HCT116 (cell line): ENCODE data around the gene ADAMTS13. TPM values are rescaled to one million over a fixed set of nuclear protein-coding genes. Genes with fewer than 3 reads are reported as not detected.

Experiments
- ATAC-seq: fragments of 200-7000 bp; cut with Tn5 transposase; 2 replicates; pipeline ENCODE4 v1.9.1; 2020; ENCODE audit warnings: mild to moderate bottlenecking, moderate library complexity
- BruUV-seq: library from RNA; stranded (reverse); fragments of 400-500 nt; replicated peaks from 2 replicates; lab custom pipeline; 2021; lab: Mats Ljungman, UMichigan
- CTCF ChIA-PET: fragments of 300-600 bp; sonication (Branson Sonifier 250); formaldehyde crosslinking; loops from one replicate; lab custom pipeline; 2021; ENCODE audit warnings: antibody characterized with exemption; lab: Charles Lee
- POLR2A ChIA-PET: fragments of 300-600, 350-600 bp; sonication (Branson Sonifier 250); formaldehyde crosslinking; loops from one replicate; lab custom pipeline; 2021; ENCODE audit warnings: antibody characterized with exemption; lab: Charles Lee
- RAD21 ChIA-PET, 2 experiments: fragments of 300-600 bp; sonication (Branson Sonifier 250); formaldehyde crosslinking; loops; one replicate each; lab custom pipeline; 2023; ENCODE audit warnings: low total read pairs in 2 of 2; ENCODE audit not compliant: uncharacterized antibody in 2 of 2, unreplicated experiment in 2 of 2, low non-redundant PET in 1 of 2; lab: Charles Lee
- DNase-seq: peaks from one replicate; pipeline ENCODE4 v3.0.0-alpha.2; 2010; ENCODE audit warnings: low read depth, low spot score
- H2AFZ ChIP-seq: fragments of 200-600 bp; shearing (Covaris generic), sonication (generic); 2 replicates; pipeline ENCODE4 v1.6.1; 2017; ENCODE audit warnings: low read depth, mixed run types, mixed read lengths, antibody characterized with exemption, low read length; ENCODE audit not compliant: poor library complexity, severe bottlenecking
- H3K27ac ChIP-seq: 2 replicates; pipeline ENCODE4 v1.5.1; 2012; ENCODE audit warnings: low read depth, low read length
- H3K27me3 ChIP-seq: fragments of 200-600 bp; sonication (generic); 2 replicates; pipeline ENCODE4 v1.6.1; 2016; ENCODE audit warnings: mixed run types, low read length, mixed read lengths; ENCODE audit not compliant: insufficient read depth
- H3K36me3 ChIP-seq, 2 experiments: fragments of 200-500 bp in 1 of 2; fragments of 200-600 bp in 1 of 2; sonication (Bioruptor generic) in 1 of 2; sonication (generic) in 1 of 2; 2 replicates each; pipeline versions ENCODE4 v1.5.1 to v1.6.1; 2014 to 2016; ENCODE audit warnings: low read length in 2 of 2, inconsistent platforms in 1 of 2, mixed read lengths in 1 of 2, mixed run types in 1 of 2; ENCODE audit not compliant: insufficient read depth in 2 of 2, control insufficient read depth in 1 of 2
- H3K4me1 ChIP-seq, 2 experiments: fragments of 200-600 bp in 1 of 2; sonication (generic) in 1 of 2; 2 replicates each; pipeline versions ENCODE4 v1.5.1 to v1.6.1; 2012 to 2017; ENCODE audit warnings: low read length in 2 of 2, inconsistent platforms in 1 of 2, mild to moderate bottlenecking in 1 of 2, mixed read lengths in 1 of 2, mixed run types in 1 of 2, moderate library complexity in 1 of 2; ENCODE audit not compliant: insufficient read depth in 2 of 2, control insufficient read depth in 1 of 2
- H3K4me2 ChIP-seq: fragments of 200-600 bp; sonication (generic); 2 replicates; pipeline ENCODE4 v1.6.1; 2017; ENCODE audit warnings: mixed run types, low read length, mixed read lengths
- H3K4me3 ChIP-seq, 2 experiments: fragments of 200-600 bp in 1 of 2; sonication (generic) in 1 of 2; replicated peaks in 1 of 2; 2 replicates each; pipeline ENCODE4 v1.5.1; 2011 to 2016; ENCODE audit warnings: low read length in 2 of 2, control low read depth in 1 of 2, low read depth in 1 of 2, mild to moderate bottlenecking in 1 of 2, mixed read lengths in 1 of 2, mixed run types in 1 of 2
- H3K79me2 ChIP-seq: fragments of 200-600 bp; sonication (generic); 2 replicates; pipeline ENCODE4 v1.6.1; 2017; ENCODE audit warnings: mild to moderate bottlenecking, mixed run types, low read length, moderate library complexity, mixed read lengths; ENCODE audit not compliant: insufficient read depth
- H3K9ac ChIP-seq: fragments of 200-600 bp; sonication (generic); 2 replicates; pipeline ENCODE4 v1.6.1; 2016; ENCODE audit warnings: low read length, mixed read lengths
- H3K9me2 ChIP-seq: fragments of 200-600 bp; sonication (generic), shearing (Covaris generic); 2 replicates; pipeline ENCODE4 v1.6.1; 2017; ENCODE audit warnings: mixed run types, mild to moderate bottlenecking, moderate library complexity; ENCODE audit not compliant: insufficient read depth
- H3K9me3 ChIP-seq, 2 experiments: fragments of 200-500 bp in 1 of 2; fragments of 200-600 bp in 1 of 2; sonication (Bioruptor generic) in 1 of 2; sonication (generic) in 1 of 2; 2 replicates each; pipeline ENCODE4 v1.6.1; 2014 to 2017; ENCODE audit warnings: low read length in 2 of 2, mixed read lengths in 2 of 2, inconsistent platforms in 1 of 2, low read depth in 1 of 2, mild to moderate bottlenecking in 1 of 2, mixed run types in 1 of 2, moderate library complexity in 1 of 2; ENCODE audit not compliant: control insufficient read depth in 1 of 2, insufficient read depth in 1 of 2
- H4K20me1 ChIP-seq: fragments of 200-600 bp; sonication (generic), shearing (Covaris generic); 2 replicates; pipeline ENCODE4 v1.6.1; 2017; ENCODE audit warnings: mixed run types, mild to moderate bottlenecking, moderate library complexity; ENCODE audit not compliant: insufficient read depth
- CBX3 ChIP-seq: IDR thresholded peaks from 2 replicates; pipeline ENCODE4 v1.6.1; 2012; ENCODE audit warnings: low read depth
- POLR2AphosphoS5 ChIP-seq: IDR thresholded peaks from 2 replicates; pipeline ENCODE4 v1.6.1; 2011; ENCODE audit warnings: mild to moderate bottlenecking, low read depth, low read length, moderate library complexity
- RAD21 ChIP-seq: IDR thresholded peaks from 2 replicates; pipeline ENCODE4 v1.6.1; 2012; ENCODE audit warnings: low read depth, mild to moderate bottlenecking
- REST ChIP-seq: IDR thresholded peaks from 2 replicates; pipeline ENCODE4 v1.6.1; 2012; ENCODE audit warnings: low read depth
- SRF ChIP-seq: IDR thresholded peaks from 2 replicates; pipeline ENCODE4 v1.6.1; 2012; ENCODE audit warnings: low read depth
- intact Hi-C: fragments of 100-400 bp; cut with micrococcal nuclease; formaldehyde crosslinking; loops from 2 replicates; pipeline ENCODE4 v1.10.0; 2022
- total RNA-seq: library from RNA; stranded (reverse); gene quantifications from one replicate; pipeline ENCODE4 v1.2.1, GENCODE V29; 2021; ENCODE audit not compliant: unreplicated experiment

The ADAMTS13 gene
- total RNA-seq, 1 experiment from 2014 or later = 9.2 TPM

GRCh38 chr9:133457748-133458147 lies 35.6 kb downstream of the ADAMTS13 start:
- H3K36me3 ChIP-seq = no peaks in the 10 kb centered on the region
- no peaks in the 10 kb centered on the region for H4K20me1 ChIP-seq
- intact Hi-C loops = no loop called here
- no peak for DNase-seq
- RAD21 ChIA-PET = no interaction called here
- no peak overlapping the region for H3K4me2 ChIP-seq
- CTCF ChIA-PET = no interaction called here
- TF ChIP-seq CBX3 (no peak), SRF (no peak), POLR2AphosphoS5 (no peak), REST (no peak), RAD21 (no peak)
- TF ChIP-seq, all 23 proteins: peak for 0
- no peak for ATAC-seq
- POLR2A ChIA-PET = no interaction called here
- Histone ChIP-seq H3K9me3 (no peaks in the 10 kb centered on the region), H3K9me2 (no peaks in the 10 kb centered on the region), H3K9ac (no peak overlapping the region), H3K27ac (no peak overlapping the region), H3K79me2 (no peaks in the 10 kb centered on the region), H3K4me3 (no peak overlapping the region), H3K27me3 (no peaks in the 10 kb centered on the region), H2AFZ (no peak overlapping the region), H3K4me1 (peaks cover 16 to 17% of the 10 kb centered on the region in 2 experiments)
- no TSS peak for BruUV-seq
